GM12872 (cell line): ENCODE results near the gene BTLA.

Source experiments
- CTCF ChIP-seq: IDR thresholded peaks from 3 replicates; pipeline ENCODE4 v1.5.1; 2011; ENCODE audit warnings: low read depth, mild to moderate bottlenecking, low read length, moderate library complexity; ENCODE audit not compliant: insufficient read depth

Gene BTLA

DNA sequence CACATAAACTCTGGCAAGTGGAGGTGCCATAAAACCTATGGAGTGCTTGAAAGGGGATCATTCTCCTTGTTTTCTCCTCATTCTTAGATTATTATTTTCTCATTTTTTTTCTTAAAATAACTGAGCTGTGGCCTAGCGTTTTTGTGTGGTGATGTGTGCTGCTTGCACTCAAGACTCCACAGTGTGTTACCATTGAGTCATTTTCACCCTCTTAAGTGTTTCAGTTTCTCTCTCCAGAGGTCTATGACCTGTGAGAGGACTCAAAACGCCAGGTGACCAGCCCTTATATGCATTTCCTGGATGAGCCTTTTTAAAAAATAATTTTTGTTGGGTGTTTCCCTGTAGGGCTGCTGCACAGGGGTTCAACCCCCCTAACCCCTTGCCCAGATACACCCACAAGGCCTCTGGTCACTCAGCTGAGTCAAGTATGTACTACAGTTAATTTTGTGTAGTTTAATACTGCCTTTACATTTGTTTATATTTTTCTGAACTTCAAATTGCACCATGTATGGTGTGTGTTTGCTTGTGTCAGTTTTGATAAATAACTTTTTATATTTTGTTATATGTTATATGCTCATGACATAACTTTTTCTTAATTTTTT, 15.4 kb upstream of the BTLA start:
- no peak for TF ChIP-seq CTCF

GRCh38 chr3:112512320-112512719, 13.0 kb upstream of the BTLA start:
- TF ChIP-seq CTCF, result no peak

DNA sequence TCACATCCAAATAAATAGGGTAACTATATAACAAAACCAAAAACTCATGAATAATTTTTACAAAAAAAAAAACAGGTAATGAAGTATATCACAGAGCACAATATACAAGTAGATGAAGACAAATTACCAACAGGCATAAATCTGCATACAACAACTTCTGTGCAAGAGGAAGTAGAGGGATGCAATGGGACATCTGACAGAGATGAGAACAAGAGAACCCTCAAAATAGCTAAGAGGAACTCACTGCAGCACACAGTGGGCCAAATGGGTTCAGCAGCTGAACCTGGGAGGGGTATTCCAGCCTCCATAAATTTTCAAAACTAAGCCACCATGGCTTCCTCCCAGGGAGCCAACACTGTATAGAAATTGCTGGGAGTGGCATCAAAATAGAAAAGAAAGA, 9.6 kb upstream of the BTLA start:
- no peak for TF ChIP-seq CTCF

GRCh38 chr3:112508261-112508660, 9.0 kb upstream of the BTLA start:
- TF ChIP-seq CTCF, result no peak

GRCh38 chr3:112505907-112506306, 6.6 kb upstream of the BTLA start:
- no peak for TF ChIP-seq CTCF

- TF ChIP-seq CTCF, result no peak
These were observed 4.9 kb upstream of the BTLA start for GRCh38 chr3:112504123-112504522.

- TF ChIP-seq CTCF, result no peak
These were observed 4.2 kb upstream of the BTLA start for GRCh38 chr3:112503304-112503972.
